ENCODE results near the gene TNRC6C. TPM values are rescaled to one million over a fixed set of nuclear protein-coding genes. Genes with fewer than 3 reads are reported as not detected.

Gene TNRC6C
- polyA plus RNA-seq, 3 donors, result 0.38 to 0.80 (median 0.46) TPM

DNA sequence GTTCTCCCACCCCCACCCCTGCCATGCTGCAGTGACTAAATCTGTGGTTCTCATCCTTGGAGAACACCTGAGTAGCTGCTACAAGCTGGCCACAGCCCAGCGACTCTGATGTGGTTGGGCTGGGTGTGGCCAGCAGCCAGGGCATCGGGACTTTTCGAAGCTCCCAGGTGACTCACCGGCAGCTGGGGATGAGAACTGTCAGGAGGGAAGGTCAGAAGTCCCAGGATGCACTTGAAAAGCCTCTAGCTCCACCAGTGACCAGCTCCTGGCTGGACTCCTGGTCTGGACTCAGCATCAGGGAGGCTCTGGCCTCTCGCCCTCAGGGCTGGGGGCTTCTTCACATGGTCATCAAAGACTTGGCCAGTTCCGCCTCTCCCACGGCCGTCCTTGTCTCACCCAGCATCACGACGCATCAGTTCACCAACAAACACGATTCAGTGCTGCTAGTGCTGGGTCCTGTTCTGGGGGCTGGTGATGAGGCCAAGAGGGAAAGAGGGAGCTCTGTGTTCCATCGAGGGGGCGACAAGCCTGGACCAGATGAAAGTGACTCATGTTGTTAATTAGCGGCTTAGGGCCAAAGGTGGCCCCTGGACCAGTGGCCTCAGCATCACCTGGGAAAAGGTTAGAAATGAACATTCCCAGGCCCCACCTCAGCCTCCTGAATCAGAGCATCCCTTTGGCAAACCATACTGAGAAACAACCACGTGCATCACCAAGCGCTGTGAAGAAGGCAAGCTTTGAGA is 183.8 kb downstream of the TNRC6C start:
- H3K9me3 Mint-ChIP-seq, result no peaks in the 10 kb centered on the region
- Histone ChIP-seq H3K9ac (ENCODE audit: insufficient read depth, low read length, poor library complexity, severe bottlenecking) (no peak overlapping the region), H4K20me1 (ENCODE audit: insufficient read depth, low read length) (peaks cover 37% of the 10 kb centered on the region), H3K27ac (ENCODE audit: low read depth in 1 of 2, low read length in 2 of 2) (no peak overlapping the region), H3K79me2 (ENCODE audit: insufficient read depth, low read length) (peaks cover 10% of the 10 kb centered on the region), H3K4me2 (replicated peaks; ENCODE audit: extremely low read depth, low read length, poor library complexity, severe bottlenecking) (no peak overlapping the region), H3K36me3 (replicated peaks in 1 of 2; ENCODE audit: control insufficient read depth in 1 of 2, insufficient read depth in 2 of 2, low read length in 2 of 2) (peaks cover 15 to 16% of the 10 kb centered on the region in 2 donors), H3K4me1 (ENCODE audit: control insufficient read depth in 1 of 2, insufficient read depth in 2 of 2, low read length in 2 of 2) (peaks cover 83 to 97% of the 10 kb centered on the region in 2 donors), H3K4me3 (replicated peaks in 1 of 3; ENCODE audit: low read depth in 2 of 3, low read length in 3 of 3) (no peak overlapping the region), H3K9me3 (replicated peaks in 1 of 2; ENCODE audit: control insufficient read depth in 1 of 2, insufficient read depth in 1 of 2, low read length in 2 of 2) (no peaks in the 10 kb centered on the region), H3K27me3 (ENCODE audit: control insufficient read depth in 2 of 2, insufficient read depth in 2 of 2, low read length in 2 of 2) (no peaks in the 10 kb centered on the region), H2AFZ (ENCODE audit: insufficient read depth, low read depth, low read length, poor library complexity, severe bottlenecking) (no peak overlapping the region)
- intact Hi-C loops (cut with micrococcal nuclease), result loop anchor here in 1 of 2 donors (5.0 kb wide), 1 partner anchor 45 kb away; the partner anchor contains the start of genes AFMID and TK1
- WGBS (ENCODE audit: insufficient coverage), result 93% methylated on average over 12 of the region's 16 CpGs
- peaks cover 72% of the 10 kb centered on the region for H3K4me1 Mint-ChIP-seq
- TF ChIP-seq, protein P1, sequence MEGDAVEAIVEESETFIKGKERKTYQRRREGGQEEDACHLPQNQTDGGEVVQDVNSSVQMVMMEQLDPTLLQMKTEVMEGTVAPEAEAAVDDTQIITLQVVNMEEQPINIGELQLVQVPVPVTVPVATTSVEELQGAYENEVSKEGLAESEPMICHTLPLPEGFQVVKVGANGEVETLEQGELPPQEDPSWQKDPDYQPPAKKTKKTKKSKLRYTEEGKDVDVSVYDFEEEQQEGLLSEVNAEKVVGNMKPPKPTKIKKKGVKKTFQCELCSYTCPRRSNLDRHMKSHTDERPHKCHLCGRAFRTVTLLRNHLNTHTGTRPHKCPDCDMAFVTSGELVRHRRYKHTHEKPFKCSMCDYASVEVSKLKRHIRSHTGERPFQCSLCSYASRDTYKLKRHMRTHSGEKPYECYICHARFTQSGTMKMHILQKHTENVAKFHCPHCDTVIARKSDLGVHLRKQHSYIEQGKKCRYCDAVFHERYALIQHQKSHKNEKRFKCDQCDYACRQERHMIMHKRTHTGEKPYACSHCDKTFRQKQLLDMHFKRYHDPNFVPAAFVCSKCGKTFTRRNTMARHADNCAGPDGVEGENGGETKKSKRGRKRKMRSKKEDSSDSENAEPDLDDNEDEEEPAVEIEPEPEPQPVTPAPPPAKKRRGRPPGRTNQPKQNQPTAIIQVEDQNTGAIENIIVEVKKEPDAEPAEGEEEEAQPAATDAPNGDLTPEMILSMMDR (IDR thresholded peaks at IDR 0.05), result no peak
- H3K36me3 Mint-ChIP-seq, result peaks cover 12 to 31% of the 10 kb centered on the region in 2 donors
- DNase-seq, result peak in 1 of 3 donors; percentile 53
- H3K27ac Mint-ChIP-seq, result peak overlapping the region in 2 of 7 donors; percentile 9 to 62
- H3K27me3 Mint-ChIP-seq (ENCODE audit: low read depth in 3 of 3), result peaks cover 0 to 4% (median 0%) of the 10 kb centered on the region in 3 donors
- H3K4me3 Mint-ChIP-seq, result no peak overlapping the region

DNA sequence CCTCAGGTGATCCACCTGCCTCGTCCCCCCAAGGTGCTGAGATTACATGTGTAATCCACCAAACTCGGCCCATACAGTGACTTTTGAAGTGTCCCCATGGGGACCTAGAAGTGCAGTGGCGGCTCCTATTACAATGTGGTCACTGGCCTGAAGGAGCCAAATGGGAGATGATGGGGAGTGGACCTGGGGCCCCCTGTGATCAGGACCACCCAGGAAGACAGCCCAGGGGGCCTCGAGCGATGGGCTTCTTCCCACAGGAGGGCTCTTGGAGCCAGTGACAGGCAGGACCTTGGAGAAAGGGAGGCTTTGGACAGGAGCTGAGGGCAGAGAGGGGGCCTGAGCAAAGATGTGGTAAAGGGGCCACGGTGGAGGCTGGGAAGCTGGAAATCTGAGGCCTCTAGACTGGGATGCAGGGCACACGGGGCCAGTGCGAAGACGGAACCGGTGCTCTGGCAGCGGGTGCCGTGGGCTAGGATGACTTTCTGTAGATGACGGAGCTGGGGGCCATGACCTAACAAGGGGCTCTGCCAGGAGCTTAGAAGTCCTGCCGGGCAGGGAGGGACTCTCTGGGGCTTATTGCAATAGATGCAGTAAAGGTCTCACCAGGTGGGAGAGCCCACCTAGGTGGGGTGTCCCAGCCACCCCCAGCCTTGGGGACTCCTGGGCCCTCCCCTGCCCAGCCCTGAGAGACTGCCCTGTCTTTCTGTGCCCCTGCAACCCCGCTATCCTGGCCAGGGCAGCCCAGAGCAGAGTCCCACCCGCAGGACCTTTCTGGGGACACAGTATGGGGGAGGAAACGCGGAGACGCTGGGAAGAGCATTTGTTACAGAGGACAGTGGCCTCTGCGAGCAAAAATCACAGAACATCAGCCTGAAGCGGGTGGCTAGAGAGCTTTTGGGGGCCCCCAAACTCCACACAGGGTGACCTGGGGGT is 185.0 kb downstream of the TNRC6C start:
- peak overlapping the region; percentile 78 to 93 (median 88) for H3K27ac Mint-ChIP-seq
- no peak for DNase-seq
- intact Hi-C loops (cut with micrococcal nuclease), result loop anchor here in 1 of 2 donors (5.0 kb wide), 1 partner anchor 44 kb away; the partner anchor contains the start of genes AFMID and TK1
- peaks cover 0 to 1% (median 0%) of the 10 kb centered on the region in 3 donors for H3K27me3 Mint-ChIP-seq (ENCODE audit: low read depth in 3 of 3)
- TF ChIP-seq, protein P1 (IDR thresholded peaks at IDR 0.05), result no peak
- no peaks in the 10 kb centered on the region for H3K9me3 ChIP-seq (replicated peaks in 1 of 2; ENCODE audit: control insufficient read depth in 1 of 2, insufficient read depth in 1 of 2, low read length in 2 of 2)
- H3K9ac ChIP-seq (ENCODE audit: insufficient read depth, low read length, poor library complexity, severe bottlenecking), result no peak overlapping the region
- H3K4me2 ChIP-seq (replicated peaks; ENCODE audit: extremely low read depth, low read length, poor library complexity, severe bottlenecking), result peak overlapping the region; percentile 70
- peak overlapping the region in 1 of 3 experiments; percentile 57 for H3K4me3 ChIP-seq (replicated peaks in 1 of 3; ENCODE audit: low read depth in 2 of 3, low read length in 3 of 3)
- H3K36me3 Mint-ChIP-seq, result peaks cover 11 to 28% of the 10 kb centered on the region in 2 donors
- peaks cover 25% of the 10 kb centered on the region for H4K20me1 ChIP-seq (ENCODE audit: insufficient read depth, low read length)
- H3K27me3 ChIP-seq (ENCODE audit: control insufficient read depth in 2 of 2, insufficient read depth in 2 of 2, low read length in 2 of 2), result no peaks in the 10 kb centered on the region
- no peaks in the 10 kb centered on the region for H3K9me3 Mint-ChIP-seq
- H3K4me1 ChIP-seq (ENCODE audit: control insufficient read depth in 1 of 2, insufficient read depth in 2 of 2, low read length in 2 of 2), result peaks cover 81 to 93% of the 10 kb centered on the region in 2 donors
- H3K36me3 ChIP-seq (replicated peaks in 1 of 2; ENCODE audit: control insufficient read depth in 1 of 2, insufficient read depth in 2 of 2, low read length in 2 of 2), result peaks cover 15 to 16% of the 10 kb centered on the region in 2 donors
- H2AFZ ChIP-seq (ENCODE audit: insufficient read depth, low read depth, low read length, poor library complexity, severe bottlenecking), result no peak overlapping the region
- H3K27ac ChIP-seq (ENCODE audit: low read depth in 1 of 2, low read length in 2 of 2), result peak overlapping the region; percentile 60 to 67
- 90% methylated on average over 20 of the region's 21 CpGs for WGBS (ENCODE audit: insufficient coverage)
- peaks cover 70% of the 10 kb centered on the region for H3K4me1 Mint-ChIP-seq
- H3K79me2 ChIP-seq (ENCODE audit: insufficient read depth, low read length), result peaks cover 10% of the 10 kb centered on the region
- peak overlapping the region in 1 of 2 donors; percentile 72 for H3K4me3 Mint-ChIP-seq

Data from CD14-positive monocyte (primary cell).